NCI-H524 treated with DMSO at 0.1 percent for 48 hours (cell line): Measurements from ENCODE around the gene PLEKHB1.

Experiments used
- DNase-seq: peaks from one replicate; lab custom pipeline; 2025; lab: John Stamatoyannopoulos, UW

Gene PLEKHB1

DNA sequence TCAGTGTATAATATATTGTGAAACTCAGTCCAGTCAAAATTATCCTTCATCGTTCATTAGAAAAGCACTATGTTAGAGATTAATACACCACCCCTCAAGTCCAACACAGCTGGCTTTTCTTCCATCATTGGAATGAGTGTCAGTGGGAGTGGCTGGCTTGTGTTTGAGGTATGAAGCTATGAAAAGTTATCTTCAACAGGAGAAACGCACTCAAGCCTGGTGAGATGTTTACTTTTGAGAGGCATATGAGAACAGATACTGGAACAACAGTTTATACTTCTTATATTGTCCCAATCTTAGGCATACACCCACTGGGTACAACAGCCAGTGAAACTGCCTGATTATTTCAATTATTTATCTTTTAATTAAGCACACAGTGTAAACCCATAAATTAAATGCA lies 34.3 kb downstream of the PLEKHB1 start:
- no peak for DNase-seq

DNA sequence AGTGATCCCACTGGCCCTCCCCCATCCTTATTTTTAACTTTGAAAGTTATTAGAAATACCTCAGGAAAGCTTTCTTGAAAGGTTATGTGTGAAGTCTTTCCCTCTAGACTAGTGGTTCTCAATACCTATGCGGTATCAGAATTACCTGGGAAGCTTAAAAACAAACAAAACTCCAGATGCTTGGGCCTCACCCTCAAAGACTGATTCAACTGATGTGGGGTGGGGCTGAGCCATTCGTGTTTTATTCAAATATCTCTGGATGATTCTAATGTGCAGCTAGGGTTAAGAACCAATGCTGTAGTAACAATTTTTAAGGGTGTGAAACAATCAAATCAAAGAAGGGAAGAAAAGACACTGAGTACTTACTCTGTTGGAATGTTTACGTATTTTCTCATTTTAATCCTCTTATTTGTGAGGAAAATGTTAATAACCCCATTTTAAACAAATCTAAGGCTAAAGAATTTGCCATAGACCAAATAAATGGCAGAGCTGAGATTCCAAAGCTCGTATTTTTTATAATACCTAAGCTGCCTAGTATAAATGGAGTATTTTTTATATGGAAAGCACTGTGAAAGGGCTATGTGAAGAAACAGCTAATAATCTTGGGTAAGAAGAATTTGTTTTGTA lies 47.6 kb downstream of the PLEKHB1 start:
- DNase-seq: no peak

DNA sequence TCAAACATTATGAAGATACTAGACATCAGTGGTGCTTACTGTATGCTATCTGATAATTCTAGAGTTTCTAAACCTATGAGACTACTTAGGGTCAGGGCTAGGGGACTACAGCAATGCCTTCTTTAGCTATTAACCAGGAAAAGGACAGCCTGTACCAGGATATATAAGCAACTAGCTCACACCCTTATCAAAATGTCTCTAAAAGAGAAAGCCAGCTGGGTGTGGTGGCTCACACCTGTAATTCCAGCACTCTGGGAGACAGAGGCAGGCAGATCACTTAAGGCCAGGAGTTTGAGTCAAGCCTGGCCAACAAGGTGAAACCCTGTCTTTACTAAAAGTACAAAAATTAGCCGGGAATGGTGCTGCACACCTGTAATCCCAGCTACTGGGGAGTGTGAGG lies 58.7 kb downstream of the PLEKHB1 start:
- DNase-seq: no peak

DNA sequence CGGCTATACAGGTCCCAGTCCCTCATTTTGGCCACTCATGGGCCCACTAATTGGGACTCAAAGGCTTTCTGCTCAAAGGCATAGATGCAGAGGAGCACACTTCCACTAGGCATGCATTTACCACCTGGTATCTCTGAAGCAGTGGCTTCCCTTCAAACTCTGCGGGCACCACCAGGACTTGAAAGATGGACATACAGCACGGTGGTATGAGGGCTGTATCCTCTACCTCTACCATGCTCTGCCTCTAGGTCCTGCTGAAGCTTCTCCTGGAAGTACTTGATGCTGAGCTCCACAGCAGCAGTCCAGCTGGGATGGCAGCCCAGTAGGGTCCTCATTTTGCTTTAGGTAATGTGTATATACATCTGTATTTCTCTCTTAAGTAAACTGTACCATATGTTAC lies 64.6 kb downstream of the PLEKHB1 start:
- no peak for DNase-seq
